Tibial nerve (tissue), 3 donors: ENCODE results near the gene SOD3.

ENCODE experiments used
- EP300 ChIP-seq, 2 donors: sonication (generic); formaldehyde crosslinking; IDR thresholded peaks; one replicate each; pipeline ENCODE4 v1.6.1; 2017; ENCODE audit warnings: antibody characterized with exemption in 2 of 2, mild to moderate bottlenecking in 1 of 2
- POLR2A ChIP-seq, 2 donors: fragments of 450-650 bp; IDR thresholded peaks; one replicate each; pipeline ENCODE4 v1.6.1; 2017; ENCODE audit warnings: antibody characterized with exemption in 2 of 2, mild to moderate bottlenecking in 2 of 2, moderate library complexity in 2 of 2

DNA sequence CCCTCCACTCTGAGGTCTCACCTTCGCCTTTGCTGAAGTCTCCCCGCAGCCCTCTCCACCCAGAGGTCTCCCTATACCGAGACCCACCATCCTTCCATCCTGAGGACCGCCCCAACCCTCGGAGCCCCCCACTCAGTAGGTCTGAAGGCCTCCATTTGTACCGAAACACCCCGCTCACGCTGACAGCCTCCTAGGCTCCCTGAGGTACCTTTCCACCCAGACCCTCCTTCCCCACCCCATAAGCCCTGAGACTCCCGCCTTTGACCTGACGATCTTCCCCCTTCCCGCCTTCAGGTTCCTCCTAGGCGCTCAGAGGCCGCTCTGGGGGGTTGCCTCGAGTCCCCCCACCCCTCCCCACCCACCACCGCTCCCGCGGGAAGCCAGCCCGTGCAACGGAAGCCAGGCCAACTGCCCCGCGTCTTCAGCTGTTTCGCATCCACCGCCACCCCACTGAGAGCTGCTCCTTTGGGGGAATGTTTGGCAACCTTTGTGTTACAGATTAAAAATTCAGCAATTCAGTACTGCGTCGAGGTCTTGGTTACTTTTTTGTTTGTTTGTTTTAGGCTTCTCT lies 5.0 kb downstream of the SOD3 start:
- TF ChIP-seq EP300 (IDR thresholded peaks at IDR 0.05) (no peak), POLR2A (IDR thresholded peaks at IDR 0.05) (no peak)
